ENCODE data around the gene TMEM179. TPM values are rescaled to one million over a fixed set of nuclear protein-coding genes. Genes with fewer than 3 reads are reported as not detected.

The TMEM179 gene
- total RNA-seq, 1 donor from 2014 or later: not detected

DNA sequence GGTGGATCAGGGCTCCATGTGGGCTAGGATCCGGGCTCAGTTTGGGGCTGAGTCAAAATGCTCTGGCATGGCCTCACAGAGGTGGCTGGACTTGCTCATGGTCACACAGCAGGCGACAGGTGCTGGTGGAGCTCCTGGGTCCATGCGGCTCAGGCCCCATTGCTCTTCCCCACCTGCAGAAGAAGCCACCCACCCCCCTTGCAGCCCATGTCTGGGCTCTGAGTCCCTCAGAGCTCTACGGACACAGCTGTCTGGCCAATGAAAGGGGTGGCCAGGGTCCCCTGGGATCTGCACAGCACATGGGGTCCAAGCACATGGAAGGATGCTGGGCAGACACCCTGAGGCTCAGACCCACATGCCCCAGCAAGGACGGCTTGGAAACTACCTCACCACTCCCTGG is 42.0 kb downstream of the TMEM179 start:
- intact Hi-C loops (cut with micrococcal nuclease): loop anchor here (5.0 kb wide), 1 partner anchor 755 kb away; no protein-coding TSS in a partner anchor
- ATAC-seq (ENCODE audit: low read depth) (no peak), DNase-seq (no peak)
- TF ChIP-seq, protein P1, sequence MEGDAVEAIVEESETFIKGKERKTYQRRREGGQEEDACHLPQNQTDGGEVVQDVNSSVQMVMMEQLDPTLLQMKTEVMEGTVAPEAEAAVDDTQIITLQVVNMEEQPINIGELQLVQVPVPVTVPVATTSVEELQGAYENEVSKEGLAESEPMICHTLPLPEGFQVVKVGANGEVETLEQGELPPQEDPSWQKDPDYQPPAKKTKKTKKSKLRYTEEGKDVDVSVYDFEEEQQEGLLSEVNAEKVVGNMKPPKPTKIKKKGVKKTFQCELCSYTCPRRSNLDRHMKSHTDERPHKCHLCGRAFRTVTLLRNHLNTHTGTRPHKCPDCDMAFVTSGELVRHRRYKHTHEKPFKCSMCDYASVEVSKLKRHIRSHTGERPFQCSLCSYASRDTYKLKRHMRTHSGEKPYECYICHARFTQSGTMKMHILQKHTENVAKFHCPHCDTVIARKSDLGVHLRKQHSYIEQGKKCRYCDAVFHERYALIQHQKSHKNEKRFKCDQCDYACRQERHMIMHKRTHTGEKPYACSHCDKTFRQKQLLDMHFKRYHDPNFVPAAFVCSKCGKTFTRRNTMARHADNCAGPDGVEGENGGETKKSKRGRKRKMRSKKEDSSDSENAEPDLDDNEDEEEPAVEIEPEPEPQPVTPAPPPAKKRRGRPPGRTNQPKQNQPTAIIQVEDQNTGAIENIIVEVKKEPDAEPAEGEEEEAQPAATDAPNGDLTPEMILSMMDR (IDR thresholded peaks at IDR 0.05): no peak
- peaks cover 29% of the 10 kb centered on the region for H3K27me3 Mint-ChIP-seq
- H3K9me3 Mint-ChIP-seq: no peaks in the 10 kb centered on the region
- ChIA-PET CTCF (interaction anchor here (1.1 to 3.1 kb wide), 2 partner anchors 425 to 485 kb away, joined by 3 to 19 read pairs; no protein-coding TSS in a partner anchor), POLR2A (no interaction called here)
- peaks cover 5% of the 10 kb centered on the region for H3K4me1 Mint-ChIP-seq
- H3K4me3 Mint-ChIP-seq: no peak overlapping the region
- no peak overlapping the region for H3K27ac Mint-ChIP-seq
- no peaks in the 10 kb centered on the region for H3K36me3 Mint-ChIP-seq (ENCODE audit: low read depth)

DNA sequence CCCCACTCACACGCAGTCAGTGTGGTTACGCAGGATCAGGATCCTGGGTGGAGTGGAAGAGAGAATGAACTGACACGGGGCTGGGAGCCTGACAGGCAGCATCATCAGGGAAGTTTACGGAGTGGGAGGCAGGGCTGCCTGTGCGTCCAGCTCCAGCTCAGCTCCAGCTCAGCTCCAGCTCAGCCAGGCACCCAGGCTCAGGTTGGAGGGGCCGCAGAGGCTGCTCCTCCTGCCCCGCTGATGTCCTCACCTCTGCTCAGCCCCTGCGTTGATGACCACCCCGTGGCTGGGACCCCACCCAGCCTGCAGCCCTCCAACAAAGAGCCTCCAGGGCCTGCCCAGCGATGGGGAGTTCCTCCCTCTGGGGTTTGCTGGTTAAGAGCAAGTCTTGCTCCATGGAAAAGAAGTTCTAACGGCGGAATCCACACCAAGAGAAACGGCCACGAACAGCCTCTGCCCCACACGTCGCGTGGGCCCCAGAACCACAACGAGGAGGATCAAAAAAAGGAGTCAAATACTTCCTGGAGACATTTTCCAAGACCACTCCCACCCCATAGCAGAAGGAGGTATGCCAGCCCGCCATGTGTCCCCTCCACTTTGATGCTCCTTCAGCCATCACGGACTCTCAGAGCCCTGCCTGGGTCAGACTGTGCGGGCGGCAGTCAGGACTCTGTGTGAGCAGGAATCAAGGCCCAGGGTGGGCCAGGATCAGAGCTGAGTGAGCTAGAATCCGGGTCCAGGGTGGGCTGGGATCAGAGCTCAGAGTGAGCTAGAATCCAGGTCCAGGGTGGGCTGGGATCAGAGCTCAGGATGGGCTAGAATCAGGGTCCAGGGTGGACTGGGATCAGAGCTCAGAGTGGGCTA is 42.7 kb downstream of the TMEM179 start:
- TF ChIP-seq, protein P1 (IDR thresholded peaks at IDR 0.05): no peak
- POLR2A ChIA-PET: no interaction called here
- H3K27me3 Mint-ChIP-seq: peaks cover 27% of the 10 kb centered on the region
- H3K4me1 Mint-ChIP-seq: peaks cover 5% of the 10 kb centered on the region
- CTCF ChIA-PET: interaction anchor here (1.1 to 3.1 kb wide), 2 partner anchors 424 to 484 kb away, joined by 3 to 19 read pairs; no protein-coding TSS in a partner anchor
- no peak for ATAC-seq (ENCODE audit: low read depth)
- H3K4me3 Mint-ChIP-seq: no peak overlapping the region
- DNase-seq: no peak
- H3K27ac Mint-ChIP-seq: no peak overlapping the region
- intact Hi-C loops (cut with micrococcal nuclease): loop anchor here (5.0 kb wide), 1 partner anchor 755 kb away; no protein-coding TSS in a partner anchor
- no peaks in the 10 kb centered on the region for H3K36me3 Mint-ChIP-seq (ENCODE audit: low read depth)
- H3K9me3 Mint-ChIP-seq: no peaks in the 10 kb centered on the region

DNA sequence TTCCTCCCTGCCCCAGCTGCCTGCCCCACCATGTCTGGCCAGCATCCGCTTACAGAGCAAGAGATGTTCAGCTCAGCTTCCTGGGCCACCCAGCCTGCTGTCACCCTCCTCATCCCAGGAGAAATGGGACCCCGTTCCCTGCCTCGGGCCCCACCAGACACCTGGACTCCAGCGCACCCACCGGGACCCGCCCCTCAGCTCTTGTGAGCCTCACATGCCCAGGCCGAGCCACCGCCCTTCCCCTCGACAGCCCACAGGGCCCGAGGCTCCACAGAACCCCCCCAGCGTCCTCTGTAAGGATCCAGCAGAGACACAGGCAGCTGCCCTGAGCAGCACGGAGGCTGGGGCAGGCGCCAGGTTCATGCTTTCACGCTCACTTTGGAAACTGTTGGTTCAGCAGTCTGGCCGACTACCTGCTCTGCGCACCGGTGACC is 43.4 kb downstream of the TMEM179 start:
- CTCF ChIA-PET: no interaction called here
- POLR2A ChIA-PET: no interaction called here

DNA sequence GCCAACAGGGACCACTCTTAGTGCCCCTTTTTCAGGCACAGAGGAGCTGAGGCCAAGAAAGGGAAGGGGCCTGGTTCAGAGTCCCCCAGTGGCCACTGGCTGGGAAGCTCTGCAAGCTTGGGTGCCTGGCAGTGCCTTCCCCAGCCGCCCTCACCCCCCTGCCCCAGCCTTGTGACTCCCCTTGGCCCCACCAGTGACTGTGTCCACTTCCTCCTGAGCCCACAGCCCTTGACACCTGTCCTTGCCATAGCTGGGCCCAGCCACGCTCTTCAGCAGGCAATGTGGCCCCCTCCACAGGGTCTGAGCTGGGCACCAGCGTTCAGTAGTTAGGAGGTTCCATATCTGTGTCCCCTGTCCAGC is 44.0 kb downstream of the TMEM179 start:
- ChIA-PET POLR2A (no interaction called here), CTCF (no interaction called here)
- H3K9me3 Mint-ChIP-seq: no peaks in the 10 kb centered on the region
- peaks cover 18% of the 10 kb centered on the region for H3K27me3 Mint-ChIP-seq
- TF ChIP-seq, protein P1 (IDR thresholded peaks at IDR 0.05): no peak
- no peak overlapping the region for H3K27ac Mint-ChIP-seq
- H3K4me3 Mint-ChIP-seq: no peak overlapping the region
- intact Hi-C loops (cut with micrococcal nuclease): loop anchor here (5.0 kb wide), 1 partner anchor 753 kb away; no protein-coding TSS in a partner anchor
- no peak for DNase-seq
- H3K36me3 Mint-ChIP-seq (ENCODE audit: low read depth): no peaks in the 10 kb centered on the region
- no peak for ATAC-seq (ENCODE audit: low read depth)
- H3K4me1 Mint-ChIP-seq: peaks cover 5% of the 10 kb centered on the region

More for the DNA sequence above, 43.4 kb downstream of the TMEM179 start:
- intact Hi-C loops (cut with micrococcal nuclease): loop anchor here (5.0 kb wide), 1 partner anchor 754 kb away; no protein-coding TSS in a partner anchor
- ATAC-seq (ENCODE audit: low read depth): no peak
- peaks cover 5% of the 10 kb centered on the region for H3K4me1 Mint-ChIP-seq
- no peak overlapping the region for H3K27ac Mint-ChIP-seq
- TF ChIP-seq, protein P1 (IDR thresholded peaks at IDR 0.05): no peak
- no peaks in the 10 kb centered on the region for H3K36me3 Mint-ChIP-seq (ENCODE audit: low read depth)
- H3K27me3 Mint-ChIP-seq: peaks cover 22% of the 10 kb centered on the region
- H3K4me3 Mint-ChIP-seq: no peak overlapping the region
- H3K9me3 Mint-ChIP-seq: no peaks in the 10 kb centered on the region
- no peak for DNase-seq

DNA sequence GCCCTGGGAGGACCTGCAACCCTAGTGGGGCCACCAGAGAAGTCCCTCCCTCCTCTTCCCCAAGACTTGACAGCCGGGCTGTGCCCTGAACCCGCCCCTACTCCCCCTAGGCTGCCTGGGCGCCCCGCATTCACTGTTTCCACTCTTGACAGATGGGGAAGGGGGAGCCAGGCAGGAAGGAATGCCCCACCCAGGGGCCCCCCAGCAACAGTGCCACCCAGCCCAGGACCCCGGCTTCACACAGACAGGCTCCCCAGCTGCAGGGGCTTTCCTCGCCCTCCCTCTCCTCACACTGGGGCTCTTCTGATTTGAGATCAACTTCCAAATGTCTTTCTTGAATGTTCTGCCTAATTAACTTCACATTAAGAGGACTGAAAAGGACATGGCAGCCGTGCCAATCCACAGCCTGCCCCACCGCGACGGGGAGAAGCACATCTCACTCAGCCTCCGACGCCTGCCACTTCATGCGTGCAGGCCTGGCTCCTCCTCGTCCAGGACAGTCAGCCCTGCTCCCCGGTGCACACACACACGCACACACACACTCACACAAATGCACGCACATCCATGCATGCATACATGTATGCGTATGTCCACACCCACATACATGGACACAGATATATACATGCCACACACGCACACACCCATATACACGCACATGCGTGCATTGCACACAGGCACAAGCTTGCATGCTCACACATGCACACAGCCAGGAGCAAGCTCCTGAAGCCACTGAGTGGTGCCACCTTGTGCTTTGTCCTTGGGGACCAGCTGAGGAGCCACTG is 44.6 kb downstream of the TMEM179 start:
- CTCF ChIA-PET: no interaction called here

More for the DNA sequence above, 44.6 kb downstream of the TMEM179 start:
- POLR2A ChIA-PET: no interaction called here
- peaks cover 5% of the 10 kb centered on the region for H3K4me1 Mint-ChIP-seq
- intact Hi-C loops (cut with micrococcal nuclease): loop anchor here (5.0 kb wide), 1 partner anchor 753 kb away; no protein-coding TSS in a partner anchor
- H3K36me3 Mint-ChIP-seq (ENCODE audit: low read depth): no peaks in the 10 kb centered on the region
- H3K9me3 Mint-ChIP-seq: no peaks in the 10 kb centered on the region
- TF ChIP-seq, protein P1 (IDR thresholded peaks at IDR 0.05): no peak
- DNase-seq: no peak
- peaks cover 14% of the 10 kb centered on the region for H3K27me3 Mint-ChIP-seq
- no peak for ATAC-seq (ENCODE audit: low read depth)
- no peak overlapping the region for H3K27ac Mint-ChIP-seq
- no peak overlapping the region for H3K4me3 Mint-ChIP-seq
